B cell (primary cell): ENCODE results near the gene FAF2.

Source experiments
- CTCF ChIP-seq: fragments of 200-600 bp; IDR thresholded peaks from one replicate; pipeline ENCODE4 v1.8.0; 2022; ENCODE audit warnings: antibody characterized with exemption, mild to moderate bottlenecking
- EZH2 ChIP-seq: IDR thresholded peaks from 2 replicates; pipeline ENCODE4 v1.6.1; 2012; ENCODE audit warnings: borderline replicate concordance, low read depth, mild to moderate bottlenecking, moderate library complexity, low read length; ENCODE audit not compliant: insufficient read depth, poor library complexity, severe bottlenecking

GRCh38 chr5:176521699-176522263 is 73.6 kb downstream of the FAF2 start:
- TF ChIP-seq EZH2 = no peak
- TF ChIP-seq CTCF = no peak
